ENCODE results near the gene IRF2.

IRF2 gene

GRCh38 chr4:184416913-184417734 lies 57.2 kb downstream of the IRF2 start:
- H3K27ac ChIP-seq, result no peak overlapping the region
- TF ChIP-seq, protein P1, sequence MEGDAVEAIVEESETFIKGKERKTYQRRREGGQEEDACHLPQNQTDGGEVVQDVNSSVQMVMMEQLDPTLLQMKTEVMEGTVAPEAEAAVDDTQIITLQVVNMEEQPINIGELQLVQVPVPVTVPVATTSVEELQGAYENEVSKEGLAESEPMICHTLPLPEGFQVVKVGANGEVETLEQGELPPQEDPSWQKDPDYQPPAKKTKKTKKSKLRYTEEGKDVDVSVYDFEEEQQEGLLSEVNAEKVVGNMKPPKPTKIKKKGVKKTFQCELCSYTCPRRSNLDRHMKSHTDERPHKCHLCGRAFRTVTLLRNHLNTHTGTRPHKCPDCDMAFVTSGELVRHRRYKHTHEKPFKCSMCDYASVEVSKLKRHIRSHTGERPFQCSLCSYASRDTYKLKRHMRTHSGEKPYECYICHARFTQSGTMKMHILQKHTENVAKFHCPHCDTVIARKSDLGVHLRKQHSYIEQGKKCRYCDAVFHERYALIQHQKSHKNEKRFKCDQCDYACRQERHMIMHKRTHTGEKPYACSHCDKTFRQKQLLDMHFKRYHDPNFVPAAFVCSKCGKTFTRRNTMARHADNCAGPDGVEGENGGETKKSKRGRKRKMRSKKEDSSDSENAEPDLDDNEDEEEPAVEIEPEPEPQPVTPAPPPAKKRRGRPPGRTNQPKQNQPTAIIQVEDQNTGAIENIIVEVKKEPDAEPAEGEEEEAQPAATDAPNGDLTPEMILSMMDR (IDR thresholded peaks at IDR 0.05), result no peak
- no peak for TF ChIP-seq ZFX (IDR thresholded peaks at IDR 0.05; ENCODE audit: borderline replicate concordance)

GRCh38 chr4:184415071-184415470 lies 59.3 kb downstream of the IRF2 start:
- no peak overlapping the region for H3K27ac ChIP-seq
- TF ChIP-seq, protein P1 (IDR thresholded peaks at IDR 0.05), result no peak
- no peak for TF ChIP-seq ZFX (IDR thresholded peaks at IDR 0.05; ENCODE audit: borderline replicate concordance)

GRCh38 chr4:184413261-184414046 lies 60.9 kb downstream of the IRF2 start:
- no peak overlapping the region for H3K27ac ChIP-seq
- TF ChIP-seq, protein P1 (IDR thresholded peaks at IDR 0.05), result no peak
- TF ChIP-seq ZFX (IDR thresholded peaks at IDR 0.05; ENCODE audit: borderline replicate concordance), result no peak

GRCh38 chr4:184410748-184411147 lies 63.6 kb downstream of the IRF2 start:
- TF ChIP-seq, protein P1 (IDR thresholded peaks at IDR 0.05), result no peak
- TF ChIP-seq ZFX (IDR thresholded peaks at IDR 0.05; ENCODE audit: borderline replicate concordance), result no peak
- no peak overlapping the region for H3K27ac ChIP-seq

DNA sequence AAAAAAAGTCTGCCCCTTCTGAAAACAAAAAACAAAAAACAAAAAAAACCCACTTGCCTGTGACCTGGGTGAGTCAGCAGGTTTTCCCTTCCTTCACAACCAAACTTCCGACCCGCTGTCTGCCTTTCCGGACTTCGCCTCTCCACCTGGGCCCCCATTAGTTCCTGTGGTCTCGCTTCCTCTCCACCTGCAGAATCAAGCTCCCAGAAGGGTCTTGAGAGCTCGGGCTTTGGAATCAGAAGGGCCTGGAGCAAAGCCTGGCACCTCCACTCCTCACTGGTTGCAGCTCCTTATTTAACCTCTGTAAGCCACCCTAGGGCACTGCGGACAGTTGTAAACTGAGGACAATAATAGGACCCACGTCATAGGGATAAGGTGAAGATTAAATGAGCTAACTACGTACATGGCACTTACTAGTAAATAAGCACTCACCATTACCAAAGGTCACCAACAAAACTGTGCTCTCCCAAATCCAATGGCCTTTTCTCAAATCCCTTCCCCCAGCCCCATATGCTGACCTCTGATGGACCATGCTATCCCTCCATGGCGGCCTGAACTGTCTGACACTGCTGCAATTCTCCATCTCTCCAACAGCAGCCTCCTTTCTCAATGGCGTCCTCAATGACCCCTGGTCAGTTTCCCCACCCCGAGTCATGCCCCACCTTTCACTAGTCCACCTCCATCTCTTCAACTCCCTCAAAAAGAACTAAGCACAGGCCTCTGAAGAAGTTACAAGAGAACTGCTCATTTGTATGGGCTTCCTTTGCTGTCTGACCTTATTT lies 64.2 kb downstream of the IRF2 start:
- TF ChIP-seq, protein P1 (IDR thresholded peaks at IDR 0.05), result no peak
- no peak for TF ChIP-seq ZFX (IDR thresholded peaks at IDR 0.05; ENCODE audit: borderline replicate concordance)
- H3K27ac ChIP-seq, result no peak overlapping the region

- TF ChIP-seq, protein P1 (IDR thresholded peaks at IDR 0.05), result no peak
- no peak for TF ChIP-seq ZFX (IDR thresholded peaks at IDR 0.05; ENCODE audit: borderline replicate concordance)
- H3K27ac ChIP-seq, result no peak overlapping the region
Observed at GRCh38 chr4:184409502-184409901, 64.8 kb downstream of the IRF2 start.

Data from 22Rv1 (cell line).